NCI-H345 treated with DMSO at 0.1 percent for 48 hours (cell line): ENCODE data around the gene NANOS1.

Experiments used
- DNase-seq: peaks from one replicate; lab custom pipeline; 2025; ENCODE audit not compliant: unreplicated experiment; lab: John Stamatoyannopoulos, UW

Gene NANOS1, protein sequence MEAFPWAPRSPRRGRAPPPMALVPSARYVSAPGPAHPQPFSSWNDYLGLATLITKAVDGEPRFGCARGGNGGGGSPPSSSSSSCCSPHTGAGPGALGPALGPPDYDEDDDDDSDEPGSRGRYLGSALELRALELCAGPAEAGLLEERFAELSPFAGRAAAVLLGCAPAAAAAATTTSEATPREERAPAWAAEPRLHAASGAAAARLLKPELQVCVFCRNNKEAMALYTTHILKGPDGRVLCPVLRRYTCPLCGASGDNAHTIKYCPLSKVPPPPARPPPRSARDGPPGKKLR

DNA sequence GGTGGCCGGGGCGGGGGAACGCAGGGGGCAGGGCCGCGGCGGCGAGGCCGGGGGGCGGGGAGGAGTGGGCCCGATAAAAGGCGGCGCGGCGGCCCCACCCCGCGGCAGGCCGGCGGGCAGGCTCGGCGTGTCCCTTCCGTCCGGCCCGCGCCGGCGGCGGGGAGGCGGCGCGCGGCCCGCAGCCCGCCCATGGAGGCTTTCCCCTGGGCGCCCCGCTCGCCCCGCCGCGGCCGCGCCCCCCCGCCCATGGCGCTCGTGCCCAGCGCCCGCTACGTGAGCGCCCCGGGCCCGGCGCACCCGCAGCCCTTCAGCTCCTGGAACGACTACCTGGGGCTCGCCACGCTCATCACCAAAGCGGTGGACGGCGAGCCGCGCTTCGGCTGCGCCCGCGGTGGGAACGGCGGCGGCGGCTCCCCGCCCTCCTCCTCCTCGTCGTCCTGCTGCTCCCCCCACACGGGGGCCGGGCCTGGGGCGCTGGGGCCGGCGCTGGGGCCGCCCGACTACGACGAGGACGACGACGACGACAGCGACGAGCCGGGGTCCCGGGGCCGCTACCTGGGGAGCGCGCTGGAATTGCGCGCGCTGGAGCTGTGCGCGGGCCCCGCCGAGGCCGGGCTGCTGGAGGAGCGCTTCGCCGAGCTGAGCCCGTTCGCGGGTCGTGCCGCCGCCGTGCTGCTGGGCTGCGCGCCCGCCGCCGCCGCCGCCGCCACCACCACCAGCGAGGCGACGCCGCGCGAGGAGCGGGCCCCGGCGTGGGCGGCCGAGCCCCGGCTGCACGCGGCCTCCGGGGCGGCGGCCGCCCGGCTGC, at the start of gene NANOS1:
Gene NANOS1 (plus strand): TSS at position 102 of the 808 bp plus-strand sequence. CDS start 88 bp downstream, at position 190.
- no peak for DNase-seq

DNA sequence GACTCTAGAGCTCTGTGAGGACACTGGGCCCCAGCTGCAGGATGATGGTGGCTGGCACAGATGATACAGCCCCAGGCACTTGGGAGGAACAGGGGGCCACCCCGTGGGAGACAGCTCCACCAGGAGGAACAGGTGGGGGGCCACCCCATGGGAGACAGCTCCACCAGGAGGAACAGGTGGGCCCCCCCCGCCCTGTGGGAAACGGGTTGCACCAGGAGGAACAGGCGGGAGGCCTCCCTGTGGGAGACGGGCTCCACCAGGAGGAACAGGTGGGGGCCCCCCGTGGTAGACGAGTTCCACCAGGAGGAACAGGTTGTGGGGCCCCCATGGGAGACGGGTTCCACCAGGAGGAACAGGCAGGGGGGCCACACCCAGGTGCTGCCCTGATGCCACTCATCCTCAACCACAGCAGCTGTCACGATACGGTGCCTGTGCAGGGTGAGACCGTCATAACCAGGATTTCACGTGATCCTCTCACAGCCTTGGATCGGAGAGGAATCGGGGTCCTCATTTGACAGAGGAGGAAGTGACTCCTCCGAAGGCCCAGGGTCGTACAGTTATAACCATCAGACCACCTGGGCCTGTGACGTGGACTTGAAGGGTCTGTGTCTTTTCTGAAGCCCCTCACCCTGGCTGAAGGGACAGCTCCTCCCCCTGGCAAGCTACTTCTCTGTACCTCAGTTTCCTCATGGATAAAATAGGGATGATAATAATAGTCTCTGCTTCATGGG, 49.2 kb upstream of the NANOS1 start:
- no peak for DNase-seq

DNA sequence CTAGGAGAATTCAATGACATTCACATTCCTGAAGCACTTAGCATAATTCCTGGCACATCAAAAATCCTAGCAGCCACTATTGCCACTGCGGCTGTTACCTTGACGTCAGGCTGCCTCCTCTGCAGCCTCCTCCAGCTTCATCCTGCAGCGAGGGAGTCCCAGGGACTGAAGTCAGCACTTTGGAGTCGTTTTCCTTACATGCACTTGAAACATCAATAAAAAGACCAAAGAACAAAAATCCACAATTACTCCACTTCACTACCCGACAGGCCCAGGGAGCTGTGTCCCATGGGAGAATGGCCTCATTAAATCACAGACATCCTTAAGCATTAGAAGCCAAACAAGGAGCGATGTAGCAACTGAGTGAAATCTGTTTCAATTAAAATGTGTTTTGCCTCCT, 48.6 kb upstream of the NANOS1 start:
- no peak for DNase-seq

DNA sequence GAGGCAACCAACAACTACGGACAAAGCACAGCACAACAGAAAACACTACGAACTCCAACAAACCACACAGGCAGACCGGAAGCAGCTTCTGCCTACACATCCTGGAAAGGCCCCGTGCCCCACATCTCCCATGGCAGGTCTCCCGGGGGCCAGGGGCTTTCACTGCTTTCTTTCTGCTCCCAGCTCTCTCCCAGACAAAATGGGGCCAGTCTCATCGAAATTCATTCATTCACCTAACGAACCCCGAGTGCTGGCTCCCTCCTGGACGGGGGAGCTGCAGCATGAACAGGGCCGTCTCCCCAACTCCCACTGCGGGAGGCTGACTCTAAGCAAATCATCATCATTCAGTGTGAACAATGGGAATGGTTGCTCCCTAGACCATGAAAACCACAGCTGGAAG, 47.6 kb upstream of the NANOS1 start:
- no peak for DNase-seq

DNA sequence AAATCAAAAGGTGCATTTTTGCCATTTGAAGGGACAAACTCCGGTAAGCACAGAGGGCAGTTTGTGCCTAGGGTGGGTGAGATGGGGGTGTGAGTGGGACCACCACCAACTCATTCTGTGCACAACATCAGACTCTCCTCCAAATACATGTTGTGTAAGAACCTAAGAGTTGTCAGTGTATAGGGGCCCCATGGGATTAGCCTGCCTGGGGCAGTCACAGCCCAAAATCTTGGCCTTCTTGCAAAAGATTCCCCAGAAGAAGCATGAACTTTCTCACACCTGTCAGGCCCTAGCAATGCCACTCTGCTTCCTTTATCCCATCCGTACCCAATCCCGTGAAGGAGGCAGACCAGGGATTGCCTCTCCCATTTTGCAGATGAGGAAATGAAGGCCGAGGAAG, 47.1 kb upstream of the NANOS1 start:
- no peak for DNase-seq

DNA sequence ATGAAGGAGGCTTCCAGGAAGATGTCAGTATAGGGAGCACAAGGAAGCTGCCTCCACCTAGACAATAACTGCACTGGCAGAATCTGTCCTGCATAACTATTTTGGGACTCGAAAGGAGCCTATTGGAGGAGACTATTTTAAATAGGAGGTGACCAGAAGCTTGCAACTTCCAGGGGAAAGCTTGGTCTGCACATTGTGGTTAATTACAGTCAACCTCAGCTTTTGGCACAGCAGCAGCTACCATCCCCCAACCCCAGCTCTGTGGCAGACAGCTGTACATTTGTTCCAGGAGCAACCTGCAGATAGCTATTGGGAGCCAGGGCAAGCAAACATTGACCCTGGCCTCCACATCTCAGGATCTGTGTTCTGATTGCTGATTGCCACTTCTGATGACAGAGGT, 46.3 kb upstream of the NANOS1 start:
- no peak for DNase-seq

DNA sequence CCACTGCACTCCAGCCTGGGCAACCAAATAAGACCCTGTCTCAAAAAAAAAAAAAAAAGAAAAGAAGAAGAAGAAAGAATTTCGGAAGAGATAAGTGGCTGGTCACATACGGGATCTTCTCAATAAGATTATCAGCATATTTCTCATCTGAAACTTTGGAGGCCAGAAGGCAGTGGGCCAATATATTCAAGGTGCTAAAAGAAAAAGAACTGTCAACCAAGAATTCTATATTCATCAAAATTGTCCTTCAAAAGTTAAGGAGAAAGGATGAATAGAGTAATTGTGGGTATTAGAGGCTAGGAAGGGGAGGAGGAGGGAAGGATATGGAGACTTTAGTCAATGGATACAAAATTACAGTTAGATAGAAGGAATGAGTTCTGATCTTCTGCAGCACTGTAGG, 43.9 kb upstream of the NANOS1 start:
- no peak for DNase-seq

DNA sequence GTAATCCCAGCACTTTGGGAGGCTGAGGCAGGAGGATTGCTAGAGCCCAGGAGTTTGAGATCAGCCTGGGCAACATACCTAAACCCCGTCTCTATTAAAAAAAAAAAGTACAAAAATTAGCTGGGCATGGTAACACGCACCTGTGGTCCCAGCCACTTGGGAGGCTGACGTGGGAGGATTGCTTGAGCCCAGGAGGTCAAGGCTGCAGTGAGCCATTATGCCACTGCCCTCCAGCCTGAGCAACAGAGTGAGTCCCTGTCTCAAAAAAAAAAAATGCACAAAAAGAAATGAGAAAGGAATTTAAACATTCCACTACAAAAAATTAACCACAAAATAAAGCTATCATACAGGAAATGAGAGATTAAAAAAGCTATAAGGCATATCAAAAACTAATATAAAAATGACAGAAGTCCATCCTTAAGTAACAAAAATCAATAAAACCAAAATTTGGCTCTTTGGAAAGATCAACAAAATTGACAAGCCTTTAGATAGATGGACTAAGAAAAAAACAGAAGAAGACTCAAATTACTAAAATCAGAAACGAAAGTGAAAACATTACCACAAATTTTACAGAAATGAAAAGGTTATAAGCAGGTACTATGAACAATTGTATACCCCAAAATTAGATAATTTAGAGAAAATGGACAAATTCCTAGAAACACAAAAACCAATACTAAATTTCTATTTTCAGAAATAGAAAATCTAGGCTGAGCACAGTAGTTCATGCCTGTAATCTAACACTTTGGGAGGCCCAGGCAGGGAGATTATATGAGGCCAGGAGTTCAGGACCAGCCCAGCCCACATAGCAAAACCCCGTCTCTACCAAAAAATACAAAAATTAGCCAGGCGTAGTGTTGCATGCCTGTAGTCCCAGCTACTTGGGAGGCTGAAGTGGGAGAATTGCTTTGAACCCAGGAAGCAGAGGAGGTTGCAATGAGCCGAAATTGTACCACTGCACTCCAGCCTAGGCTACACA, 42.4 kb upstream of the NANOS1 start:
- no peak for DNase-seq

DNA sequence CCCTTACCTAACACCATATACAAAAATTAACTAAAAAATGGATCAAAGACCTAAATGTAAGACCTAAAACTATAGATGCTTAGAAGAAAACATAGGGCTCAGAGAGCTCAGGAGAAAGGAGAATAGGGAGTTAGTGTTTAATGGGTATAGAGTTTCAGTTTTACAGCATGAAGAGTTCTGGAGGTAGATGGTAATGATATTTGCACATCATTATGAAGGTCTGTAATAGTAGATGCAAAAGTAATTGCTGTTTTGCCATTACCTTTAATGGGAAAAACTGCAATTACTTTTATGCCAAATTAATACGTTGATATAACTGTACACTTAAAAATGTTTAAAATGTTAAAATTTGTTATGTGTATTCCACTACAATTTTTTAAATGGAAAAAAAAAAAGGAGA, 39.2 kb upstream of the NANOS1 start:
- DNase-seq: no peak

DNA sequence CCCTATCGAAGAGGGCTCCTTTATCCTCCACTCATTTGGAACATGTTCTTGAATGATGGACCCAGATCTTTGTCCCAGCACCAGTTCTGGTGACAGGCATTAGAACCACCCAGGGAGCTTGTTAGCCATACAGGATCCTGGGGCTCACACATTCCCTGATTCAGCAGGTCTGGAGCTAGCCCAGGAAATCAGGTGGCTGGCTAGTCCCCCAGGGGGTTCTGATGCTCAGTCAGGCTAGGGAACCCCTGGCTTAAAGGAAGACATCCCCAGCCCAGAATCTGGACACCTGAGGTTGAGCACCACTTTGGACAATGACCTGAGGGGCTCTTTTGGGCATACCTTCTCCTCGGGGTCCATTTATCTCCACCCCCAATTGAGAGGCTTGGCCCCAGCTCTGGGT, 37.0 kb upstream of the NANOS1 start:
- no peak for DNase-seq

DNA sequence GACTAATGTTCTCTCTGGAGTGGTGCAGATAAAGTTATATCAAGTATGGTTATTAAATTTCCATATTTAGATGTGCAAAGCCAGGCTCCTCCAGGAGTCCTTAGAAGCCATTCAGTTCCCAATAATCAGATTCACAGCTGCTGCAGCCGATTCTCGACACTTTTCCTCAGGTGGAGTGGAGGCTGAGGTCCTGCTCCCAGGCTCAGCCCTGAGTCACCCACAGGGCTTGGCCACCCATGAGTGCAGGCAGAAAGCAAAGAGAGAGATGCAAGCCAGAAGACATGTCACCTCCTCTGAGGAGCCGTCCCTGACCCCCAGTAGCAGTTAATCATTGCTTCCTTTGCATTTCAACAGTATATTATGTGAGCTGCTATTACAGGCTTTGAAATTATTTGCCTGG, 36.3 kb upstream of the NANOS1 start:
- DNase-seq: no peak

DNA sequence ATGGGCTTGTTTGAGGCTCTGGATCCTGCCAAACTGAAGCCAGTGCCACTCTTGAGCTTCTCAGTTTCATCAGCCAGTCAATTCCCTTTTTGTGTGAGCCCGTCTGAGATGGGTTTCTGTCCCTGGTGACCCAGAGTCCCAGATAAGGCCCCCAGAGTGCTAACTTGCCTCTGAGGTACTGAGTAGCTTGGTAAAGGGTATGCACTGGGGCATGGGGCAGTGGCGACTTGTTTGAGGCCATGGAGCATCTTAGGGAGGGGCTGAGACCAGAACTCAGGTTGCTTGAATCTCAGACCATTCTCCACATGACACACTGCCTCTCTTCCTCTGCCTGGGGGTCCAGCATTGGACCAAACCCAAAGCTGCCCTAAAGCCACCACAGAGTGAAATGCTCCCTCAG, 35.2 kb upstream of the NANOS1 start:
- no peak for DNase-seq

DNA sequence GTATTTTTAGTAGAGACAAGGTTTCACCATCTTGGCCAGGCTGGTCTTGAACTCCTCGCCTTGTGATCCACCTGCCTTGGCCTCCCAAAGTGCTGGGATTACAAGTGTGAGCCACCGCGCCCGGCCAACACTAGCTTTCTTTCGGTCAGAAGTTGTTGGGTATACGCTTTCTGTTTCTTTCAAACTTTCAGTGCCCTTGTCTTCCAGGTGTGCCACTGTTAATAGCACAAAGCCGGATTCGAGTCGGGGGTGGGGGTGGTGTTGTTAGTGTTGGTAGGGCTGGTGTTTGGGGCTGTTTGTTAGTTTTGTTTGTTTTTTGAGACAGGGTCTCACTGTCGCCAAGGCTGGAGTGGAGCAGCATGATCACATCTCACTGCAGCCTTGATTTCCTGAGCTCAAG, 33.8 kb upstream of the NANOS1 start:
- no peak for DNase-seq

DNA sequence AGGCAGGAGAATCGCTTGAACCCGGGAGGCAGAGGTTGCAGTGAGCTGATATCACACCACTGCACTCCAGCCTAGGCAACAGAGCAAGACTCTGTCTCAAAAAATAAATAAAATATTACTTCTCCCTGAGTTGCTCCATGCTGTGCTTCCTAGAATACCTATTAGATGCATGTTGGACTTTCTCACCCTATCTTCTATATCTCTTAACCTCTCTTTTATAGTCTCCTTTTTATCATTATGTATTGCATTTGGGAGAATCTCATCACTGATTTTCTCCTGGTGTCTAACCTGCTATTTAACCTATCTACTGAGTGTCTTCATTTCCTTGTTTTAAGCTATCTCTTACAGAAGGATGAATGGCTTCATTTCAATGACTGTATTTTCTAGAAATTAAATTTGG, 32.1 kb upstream of the NANOS1 start:
- DNase-seq: no peak

DNA sequence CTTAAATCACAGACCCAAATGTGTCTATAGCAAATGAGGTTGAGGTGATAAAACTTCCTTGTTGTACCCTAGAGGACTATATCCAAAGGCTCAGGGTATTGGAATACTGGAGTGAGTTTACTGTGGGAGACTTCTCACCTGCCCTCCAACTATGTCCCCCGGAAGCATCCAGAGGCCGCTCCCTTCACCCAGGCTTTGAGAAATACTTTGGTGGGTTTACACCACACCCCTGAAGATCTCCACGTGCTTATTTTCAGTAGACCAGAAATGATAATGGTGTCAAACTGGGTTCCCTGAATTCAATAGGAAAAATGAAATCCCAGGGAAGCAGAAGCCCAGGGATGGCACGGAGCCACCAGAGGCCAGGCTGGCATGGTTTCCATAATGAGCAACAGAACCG, 31.3 kb upstream of the NANOS1 start:
- DNase-seq: no peak

DNA sequence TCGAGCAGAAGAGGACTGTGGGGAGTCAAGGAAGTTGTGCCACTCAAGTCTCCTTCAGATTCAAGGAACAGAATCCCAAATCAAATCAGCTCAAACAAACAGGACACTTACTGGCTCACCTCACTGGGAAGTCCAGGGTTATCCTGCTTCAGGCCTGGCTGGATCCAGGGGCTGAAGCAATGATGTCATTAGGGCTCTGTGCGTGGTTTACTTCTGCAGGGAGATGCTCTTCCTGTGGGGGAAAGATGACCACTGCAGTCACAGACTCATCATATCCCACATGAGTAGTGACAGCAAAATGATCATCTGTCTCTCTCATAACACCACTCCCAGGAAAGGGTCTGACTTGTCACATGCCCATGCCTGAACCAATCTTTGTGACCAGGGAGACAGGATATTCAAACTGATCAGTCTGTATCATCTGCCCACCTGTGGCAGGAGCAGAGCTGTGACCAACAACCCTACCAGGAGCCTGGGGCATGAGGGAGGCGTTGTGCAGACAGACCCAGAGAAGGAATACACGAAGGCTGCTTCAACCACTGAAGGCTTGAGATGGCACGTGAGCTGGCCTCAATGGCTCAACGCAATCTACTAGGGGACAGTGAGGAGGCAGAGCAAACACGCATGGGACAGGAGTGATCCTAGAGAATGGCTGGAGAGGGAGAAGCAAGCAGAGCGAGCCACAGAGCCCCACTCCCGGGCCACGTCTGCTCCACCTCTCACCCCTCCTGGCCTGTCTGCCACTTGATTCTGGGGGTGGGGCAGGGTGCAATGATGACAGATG, 27.6 kb upstream of the NANOS1 start:
- no peak for DNase-seq

DNA sequence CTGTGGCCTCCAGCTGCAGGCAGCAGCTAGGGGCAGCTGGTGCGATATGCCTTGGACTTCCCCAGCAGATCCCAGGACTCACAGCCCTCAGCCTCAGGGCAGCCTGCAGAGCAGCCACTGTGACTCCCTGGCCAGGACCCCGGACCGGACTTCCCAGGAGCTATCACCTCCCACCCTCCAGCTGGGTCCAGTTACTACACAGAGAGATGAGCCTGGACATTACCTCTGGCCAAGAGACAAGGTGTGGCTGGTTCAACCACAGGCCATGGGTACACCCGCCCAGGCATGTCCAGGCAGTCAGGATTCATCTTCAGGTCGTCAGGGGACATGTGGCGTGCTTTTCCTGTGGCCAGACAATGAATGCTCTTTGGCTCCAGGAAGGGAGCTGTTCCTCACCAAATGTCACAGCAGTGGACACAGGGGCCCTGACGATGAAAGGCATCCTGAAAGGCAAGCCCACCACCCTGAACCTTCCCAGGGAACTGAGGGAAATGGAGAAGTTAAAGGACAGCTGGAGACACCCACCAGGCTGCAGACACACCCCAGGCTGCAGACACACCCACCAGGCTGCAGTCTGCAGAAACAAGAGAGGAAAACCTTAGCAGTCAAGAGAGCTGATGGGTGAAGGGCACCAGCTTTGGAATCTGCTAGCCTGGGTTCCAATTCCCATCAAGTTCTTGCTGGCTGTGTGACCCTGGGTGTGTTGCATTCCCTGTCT, 25.8 kb upstream of the NANOS1 start:
- no peak for DNase-seq

DNA sequence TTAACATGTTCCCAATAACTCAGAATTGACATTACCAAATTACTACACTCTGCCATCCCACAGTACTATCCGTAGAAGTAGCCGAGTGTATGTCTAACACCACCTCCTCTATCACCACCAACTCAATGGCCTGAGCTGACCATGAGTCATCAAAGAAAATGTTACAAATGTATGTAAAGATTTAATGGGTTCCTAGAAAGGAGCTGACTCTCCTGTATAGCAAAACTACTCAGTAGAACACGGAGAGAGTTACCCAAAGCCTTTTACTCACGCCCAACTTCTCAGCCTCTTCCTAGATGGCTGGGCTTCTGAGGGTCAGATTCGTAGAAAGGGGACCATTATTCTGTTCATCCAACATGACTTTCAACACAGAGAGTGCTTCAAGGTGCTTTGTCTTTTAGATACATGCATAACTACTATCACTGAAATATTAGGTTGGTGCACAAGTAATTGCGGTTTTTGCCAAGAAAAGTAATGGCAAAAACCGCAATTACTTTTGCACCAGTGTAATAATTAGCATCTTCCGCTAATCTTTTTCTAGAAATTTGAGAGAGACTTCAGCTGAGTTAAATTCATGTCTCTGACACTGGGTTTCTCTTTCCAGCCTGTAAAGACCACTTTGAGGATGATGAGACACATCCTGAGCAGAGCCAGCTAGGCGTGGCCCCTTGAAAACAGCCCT, 24.0 kb upstream of the NANOS1 start:
- DNase-seq: no peak
